CMK (cell line): ENCODE data around the gene RPGRIP1.
"Not testable (repeated sequence)": the region's sequence is repeated elsewhere in the genome, so short reads cannot be mapped to it uniquely, and the experiment has no call there.

ENCODE experiments used
- DNase-seq: peaks from one replicate; pipeline ENCODE4 v3.0.0-alpha.2; 2010; ENCODE audit warnings: low read depth

Gene RPGRIP1

GRCh38 chr14:21279783-21280182 is at the start of gene RPGRIP1:
RPGRIP1 (plus strand) TSS chr14:21280083; CDS start chr14:21287977, 7,894 bp downstream.
- no peak for DNase-seq

- no peak for DNase-seq
Observed at GRCh38 chr14:21231020-21231652, 48.7 kb upstream of the RPGRIP1 start.

- DNase-seq, result no peak
Observed at GRCh38 chr14:21233457-21234076, 46.3 kb upstream of the RPGRIP1 start.

GRCh38 chr14:21234112-21234511 is 45.8 kb upstream of the RPGRIP1 start:
- no peak for DNase-seq

GRCh38 chr14:21236948-21237797 is 42.7 kb upstream of the RPGRIP1 start:
- no peak for DNase-seq

- DNase-seq, result no peak
Observed at GRCh38 chr14:21238823-21239518, 40.9 kb upstream of the RPGRIP1 start.

- DNase-seq, result no peak
Observed at GRCh38 chr14:21240417-21240816, 39.5 kb upstream of the RPGRIP1 start.

GRCh38 chr14:21241218-21241819 is 38.6 kb upstream of the RPGRIP1 start:
- DNase-seq, result no peak

- DNase-seq, result no peak
Observed at GRCh38 chr14:21244544-21244943, 35.3 kb upstream of the RPGRIP1 start.

GRCh38 chr14:21245813-21246212 is 34.1 kb upstream of the RPGRIP1 start:
- no peak for DNase-seq

GRCh38 chr14:21248338-21248737 is 31.5 kb upstream of the RPGRIP1 start:
- DNase-seq, result no peak

- no peak for DNase-seq
Observed at GRCh38 chr14:21248739-21249411, 31.0 kb upstream of the RPGRIP1 start.

GRCh38 chr14:21251215-21251614 is 28.7 kb upstream of the RPGRIP1 start:
- DNase-seq, result no peak

GRCh38 chr14:21252149-21252548 is 27.7 kb upstream of the RPGRIP1 start:
- no peak for DNase-seq

- no peak for DNase-seq
Observed at GRCh38 chr14:21255385-21256101, 24.3 kb upstream of the RPGRIP1 start.

- DNase-seq, result not testable (repeated sequence)
Observed at GRCh38 chr14:21256102-21256447, 23.8 kb upstream of the RPGRIP1 start.

GRCh38 chr14:21256539-21257393 is 23.1 kb upstream of the RPGRIP1 start:
- DNase-seq, result no peak

- no peak for DNase-seq
Observed at GRCh38 chr14:21257394-21257909, 22.4 kb upstream of the RPGRIP1 start.

GRCh38 chr14:21258005-21258888 is 21.6 kb upstream of the RPGRIP1 start:
- no peak for DNase-seq
